Activated CD8-positive, alpha-beta memory T cell treated with anti-CD3 and anti-CD28 coated beads, Interleukin-2, amount 50 U/mL, for 48 hours (primary cell): ENCODE data around the gene GSTM2.
A peak's percentile ranks its signal among the peaks of the same experiment; 100 is the strongest.

ENCODE experiments used
- DNase-seq: peaks from one replicate; pipeline ENCODE4 v3.0.0-alpha.2; 2020

GSTM2 gene

GRCh38 chr1:109667452-109668122 is at the start of gene GSTM2:
Gene GSTM2 (plus strand): TSS chr1:109668057. CDS start chr1:109668116, 59 bp downstream.
- DNase-seq = peak; percentile 87

DNA sequence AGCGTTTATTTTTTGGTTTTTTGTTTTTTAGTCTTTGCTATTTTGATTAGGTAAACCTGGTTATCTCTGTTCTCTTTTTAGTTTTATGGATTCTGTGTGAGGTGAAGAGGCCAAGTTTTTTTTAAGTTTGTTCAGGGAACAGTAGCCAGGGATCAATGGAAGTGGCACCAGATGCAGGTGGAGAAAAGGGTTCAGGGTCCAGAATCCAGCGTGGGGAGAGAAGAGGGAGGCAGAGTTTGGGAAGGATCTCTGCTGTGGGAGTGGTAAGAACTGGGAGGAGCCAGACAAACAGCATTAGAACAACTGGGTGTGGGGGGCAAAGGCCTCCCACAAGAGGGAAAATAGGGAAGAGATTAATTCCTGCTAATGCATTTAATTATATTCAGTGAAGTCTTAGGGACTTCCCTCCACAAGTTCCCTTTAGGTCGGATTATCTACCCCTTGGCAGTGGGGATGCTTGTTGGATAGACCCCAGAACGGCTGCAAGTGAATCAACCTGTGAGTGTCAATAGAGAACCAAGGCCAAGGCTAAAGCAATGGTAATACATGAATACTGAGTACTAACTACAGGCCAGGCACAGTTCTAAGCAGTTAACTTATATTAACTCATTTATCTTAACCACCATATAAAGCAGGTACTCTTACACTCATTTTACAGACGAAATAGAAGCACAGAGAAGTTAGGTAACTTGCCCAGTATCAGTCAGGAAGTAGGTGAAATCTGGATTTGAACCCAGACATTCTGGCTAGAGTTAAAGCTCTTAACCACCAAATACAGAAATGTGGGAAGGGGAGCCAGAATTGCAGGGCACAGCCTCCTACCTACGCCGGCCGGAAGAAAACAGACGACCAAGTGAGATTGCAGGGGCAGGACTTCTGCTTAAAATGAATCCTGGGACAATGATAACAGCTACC is 48.9 kb upstream of the GSTM2 start:
- no peak for DNase-seq

DNA sequence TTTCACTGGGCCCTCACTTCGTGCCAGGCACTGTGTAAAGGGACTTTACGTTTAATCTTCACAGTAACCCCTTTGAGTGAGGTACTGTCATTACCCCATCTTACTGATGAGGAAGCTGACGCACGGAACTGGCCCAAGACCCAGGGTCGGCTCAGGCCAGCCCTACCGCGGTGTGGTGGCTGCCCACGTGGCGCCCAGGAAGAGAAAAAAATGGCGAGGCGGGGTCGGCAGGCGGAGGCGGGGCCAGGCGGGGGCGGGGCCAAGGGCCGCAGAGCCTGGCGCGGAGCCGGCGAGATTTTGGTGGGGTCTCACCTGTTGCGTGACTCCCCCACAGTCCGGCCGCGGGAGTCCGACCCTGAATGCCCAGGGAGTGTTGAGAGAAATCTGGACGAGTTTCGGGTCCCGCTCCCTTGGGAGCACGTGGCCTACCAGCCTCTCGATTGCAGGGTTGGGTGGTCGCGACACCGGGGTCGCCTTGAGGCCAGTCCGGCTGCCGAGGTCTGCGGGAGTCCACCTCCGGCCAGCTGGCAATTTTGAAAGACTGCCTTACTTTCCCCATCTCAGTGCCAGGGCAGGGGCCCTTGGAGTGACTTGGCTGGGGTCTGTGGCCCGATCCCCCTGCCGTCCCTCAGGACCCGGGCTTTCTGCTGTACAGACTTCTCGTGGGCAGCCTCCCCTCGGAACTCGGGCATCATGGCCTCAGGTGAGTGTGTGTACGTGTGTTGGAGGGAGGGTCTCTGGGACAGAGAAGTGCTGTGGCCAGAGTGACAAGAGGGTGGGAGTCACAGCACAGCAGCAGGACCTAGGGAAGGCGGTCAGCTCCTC is 48.1 kb upstream of the GSTM2 start, which contains the start of the genes AMPD2 and GNAT2:
AMPD2 (plus strand) TSS at position 262 of the 825 bp plus-strand sequence. CDS start 1,339 bp downstream, outside the sequence.
GNAT2 (minus strand) TSS at position 41 of the 825 bp plus-strand sequence. CDS start 6,746 bp downstream, outside the sequence.
- peak; percentile 90 for DNase-seq

DNA sequence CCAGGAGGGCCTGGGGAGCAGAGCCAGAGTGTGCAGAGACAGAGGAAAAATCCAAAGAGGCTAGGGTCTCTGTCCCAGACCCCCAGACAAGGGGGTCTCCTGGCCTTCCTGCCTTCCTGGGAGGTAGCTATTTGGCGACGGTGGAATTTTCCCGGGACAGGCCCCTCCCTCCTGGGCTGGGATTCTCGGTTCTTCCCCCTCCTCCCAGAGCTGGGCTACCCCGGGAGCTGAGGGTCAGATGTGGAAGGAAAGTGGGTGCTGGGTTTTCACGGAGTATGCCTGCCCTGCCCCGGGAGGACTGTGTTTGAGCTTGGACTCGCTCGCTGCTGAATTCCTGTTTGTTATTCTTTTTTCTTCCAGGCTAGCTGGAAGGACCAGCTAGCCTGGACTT is 47.5 kb upstream of the GSTM2 start:
- peak; percentile 68 for DNase-seq

- DNase-seq = peak; percentile 97
These were observed 47.0 kb upstream of the GSTM2 start for GRCh38 chr1:109620841-109621286.

DNA sequence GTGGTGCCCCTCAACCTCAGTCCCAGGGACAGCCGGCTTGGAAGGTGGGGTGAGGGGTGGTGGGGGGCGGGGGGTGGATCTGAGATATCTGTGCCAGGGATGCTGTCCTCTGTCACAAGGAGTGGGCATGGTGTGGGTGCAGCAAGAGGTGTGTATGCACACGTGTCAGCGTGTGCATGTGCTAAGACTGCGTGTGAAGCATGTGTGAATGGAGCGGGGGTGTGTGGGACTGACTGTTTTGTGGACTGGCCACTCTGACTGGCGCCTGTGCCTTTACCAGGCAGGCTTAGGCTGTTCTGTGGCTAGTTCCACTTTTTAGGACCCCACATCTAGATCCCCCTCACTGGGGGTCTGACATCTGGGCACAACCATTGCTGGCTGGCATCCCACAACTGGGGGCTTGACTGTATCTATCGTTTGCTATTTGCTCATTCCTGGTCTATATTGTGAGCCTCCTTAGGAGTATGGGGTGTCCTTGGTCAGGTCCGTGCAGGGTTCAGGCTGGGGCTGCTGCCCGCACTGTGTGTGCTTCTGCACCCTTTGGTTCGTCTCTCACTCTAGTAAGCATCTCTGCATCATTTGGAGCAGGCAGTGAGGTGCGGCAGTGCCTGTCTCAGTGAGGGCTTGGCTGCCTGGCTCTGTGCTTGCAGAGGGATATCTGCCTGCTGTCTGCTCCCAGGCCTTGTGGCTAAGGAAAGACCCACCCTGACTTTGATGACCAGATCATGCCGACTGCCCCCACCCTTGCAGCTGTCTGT is 46.3 kb upstream of the GSTM2 start:
- peak; percentile 56 for DNase-seq

DNA sequence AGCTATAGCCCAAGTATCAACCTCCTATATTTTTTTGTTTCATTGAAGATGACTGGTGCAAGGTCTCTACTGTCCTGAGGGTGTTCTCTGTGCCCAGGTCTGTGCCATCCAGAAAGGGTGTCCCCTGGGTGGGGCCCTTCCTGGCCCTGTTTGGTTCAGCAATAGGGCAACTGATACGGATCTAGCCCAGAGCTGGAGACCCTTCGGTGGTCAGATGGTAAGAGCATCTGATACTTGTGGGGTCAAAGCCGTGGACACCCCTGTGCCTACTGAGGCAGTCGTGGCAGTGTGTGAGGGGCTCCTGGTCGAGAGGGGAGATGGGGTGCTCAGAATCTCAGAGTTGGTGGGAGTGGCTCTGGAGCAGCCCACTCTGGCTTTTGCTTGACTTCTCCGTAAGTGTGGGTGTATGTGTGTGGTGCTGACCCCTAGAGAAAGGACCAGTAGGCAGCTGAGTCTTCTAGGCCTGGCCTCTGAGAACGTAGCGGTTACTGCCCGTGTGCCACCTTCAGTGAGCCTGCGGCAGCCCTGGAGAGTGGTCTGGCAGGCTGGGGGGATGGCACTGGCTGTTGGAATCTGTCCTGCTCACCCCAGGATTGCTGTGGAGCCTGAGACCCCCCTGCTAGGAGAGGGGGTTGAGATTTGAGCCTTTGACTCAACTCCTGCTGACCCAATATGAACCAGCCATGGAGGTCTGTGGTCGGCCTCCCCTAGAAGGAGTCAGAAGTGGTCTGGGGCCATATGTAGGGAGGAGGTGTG is 45.5 kb upstream of the GSTM2 start:
- DNase-seq = peak; percentile 50

GRCh38 chr1:109622895-109623294 is 45.0 kb upstream of the GSTM2 start:
- peak; percentile 52 for DNase-seq

- DNase-seq = peak; percentile 53
These were observed 44.2 kb upstream of the GSTM2 start for GRCh38 chr1:109623601-109624161.

DNA sequence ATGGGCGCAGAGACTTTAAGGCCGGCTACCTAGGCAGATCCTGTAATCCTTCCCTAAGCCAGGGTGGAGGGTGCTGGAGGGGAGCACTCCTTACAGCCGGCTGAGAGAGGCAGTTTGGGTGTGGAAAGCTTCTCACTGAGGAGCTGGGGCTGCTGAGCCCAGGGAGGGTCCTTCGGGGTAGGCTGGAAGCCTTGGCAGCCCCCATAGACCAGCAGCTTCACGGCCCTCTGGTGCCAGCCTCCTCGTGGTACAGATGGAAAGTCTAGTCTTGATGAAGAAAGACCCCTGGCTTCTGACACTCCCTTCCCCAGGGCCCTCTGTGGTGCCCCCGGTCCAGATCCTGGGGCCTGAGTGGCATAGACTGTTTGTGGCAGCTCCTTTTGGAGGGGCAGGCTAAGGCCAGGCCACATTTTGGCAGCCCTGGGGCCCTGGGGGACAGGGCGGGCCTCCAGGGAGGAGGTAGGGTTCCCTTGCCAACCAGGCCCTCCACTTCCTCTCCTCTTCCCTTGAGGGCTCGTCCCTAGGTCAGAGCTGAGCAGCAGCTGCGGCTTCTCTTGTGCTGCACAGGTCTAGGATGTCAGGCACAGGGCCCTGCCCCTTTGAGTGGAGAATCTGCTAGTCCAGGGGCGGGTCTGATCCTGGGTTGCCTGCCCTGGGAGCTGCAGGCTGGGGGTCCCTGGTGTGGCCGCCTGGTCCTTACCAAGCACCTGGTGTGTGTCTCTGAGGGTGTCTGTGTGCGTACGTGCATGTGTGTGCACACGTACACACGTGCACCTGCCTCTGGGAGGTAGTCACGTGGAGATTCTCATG is 43.5 kb upstream of the GSTM2 start:
- DNase-seq = peak; percentile 52

DNA sequence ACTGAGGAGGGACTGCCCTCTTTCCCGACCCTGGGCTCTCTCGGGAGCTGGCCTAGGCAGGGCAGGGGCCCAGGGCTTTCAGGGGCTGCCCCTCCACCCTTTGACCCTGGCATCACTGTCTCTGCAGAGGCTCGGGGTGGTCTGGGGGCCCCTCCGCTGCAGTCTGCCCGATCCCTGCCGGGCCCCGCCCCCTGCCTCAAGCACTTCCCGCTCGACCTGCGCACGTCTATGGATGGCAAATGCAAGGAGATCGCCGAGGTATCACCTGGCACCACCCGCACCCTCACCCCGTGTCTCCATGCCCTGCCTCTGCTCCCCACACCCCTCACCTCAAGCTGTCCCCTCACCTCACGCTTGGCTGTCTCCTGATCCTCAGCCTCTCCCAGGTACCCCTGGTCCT is 42.7 kb upstream of the GSTM2 start:
- no peak for DNase-seq

DNA sequence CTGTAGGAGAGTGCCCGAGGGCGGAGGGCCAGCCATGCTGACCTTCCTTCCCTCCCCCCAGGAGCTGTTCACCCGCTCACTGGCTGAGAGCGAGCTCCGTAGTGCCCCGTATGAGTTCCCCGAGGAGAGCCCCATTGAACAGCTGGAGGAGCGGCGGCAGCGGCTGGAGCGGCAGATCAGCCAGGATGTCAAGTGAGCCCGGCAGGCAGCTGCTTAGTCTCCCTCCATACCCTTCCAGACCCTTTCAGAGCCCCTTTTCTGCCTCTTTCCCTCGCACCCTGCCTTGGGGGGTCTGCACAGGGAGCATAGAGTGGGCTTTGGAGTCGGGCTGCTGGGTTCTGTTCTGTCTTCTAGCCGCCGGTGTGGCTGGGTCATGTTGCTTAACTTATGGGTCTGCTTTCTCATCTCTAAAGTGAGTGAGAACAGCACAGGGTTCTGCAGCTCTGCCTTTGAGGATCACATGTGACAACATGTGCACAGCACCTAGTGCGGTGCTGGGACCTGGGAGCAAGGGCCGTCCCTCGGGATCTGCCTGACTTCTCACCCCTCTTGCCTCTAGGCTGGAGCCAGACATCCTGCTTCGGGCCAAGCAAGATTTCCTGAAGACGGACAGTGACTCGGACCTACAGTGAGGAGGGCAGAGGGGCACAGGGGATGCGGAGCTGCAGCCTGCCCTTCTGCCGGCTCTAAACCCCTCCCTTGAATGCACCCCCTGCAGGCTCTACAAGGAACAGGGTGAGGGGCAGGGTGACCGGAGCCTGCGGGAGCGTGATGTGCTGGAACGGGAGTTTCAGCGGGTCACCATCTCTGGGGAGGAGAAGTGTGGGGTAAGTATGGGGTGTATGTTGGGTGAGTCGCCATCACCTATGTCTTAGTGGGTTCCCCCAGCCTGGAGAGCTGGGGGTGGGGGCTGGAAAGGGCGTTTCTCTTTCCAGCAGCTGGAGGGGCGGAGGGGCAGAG is 42.0 kb upstream of the GSTM2 start:
- DNase-seq = no peak

- no peak for DNase-seq
These were observed 41.0 kb upstream of the GSTM2 start for GRCh38 chr1:109626682-109627408.

DNA sequence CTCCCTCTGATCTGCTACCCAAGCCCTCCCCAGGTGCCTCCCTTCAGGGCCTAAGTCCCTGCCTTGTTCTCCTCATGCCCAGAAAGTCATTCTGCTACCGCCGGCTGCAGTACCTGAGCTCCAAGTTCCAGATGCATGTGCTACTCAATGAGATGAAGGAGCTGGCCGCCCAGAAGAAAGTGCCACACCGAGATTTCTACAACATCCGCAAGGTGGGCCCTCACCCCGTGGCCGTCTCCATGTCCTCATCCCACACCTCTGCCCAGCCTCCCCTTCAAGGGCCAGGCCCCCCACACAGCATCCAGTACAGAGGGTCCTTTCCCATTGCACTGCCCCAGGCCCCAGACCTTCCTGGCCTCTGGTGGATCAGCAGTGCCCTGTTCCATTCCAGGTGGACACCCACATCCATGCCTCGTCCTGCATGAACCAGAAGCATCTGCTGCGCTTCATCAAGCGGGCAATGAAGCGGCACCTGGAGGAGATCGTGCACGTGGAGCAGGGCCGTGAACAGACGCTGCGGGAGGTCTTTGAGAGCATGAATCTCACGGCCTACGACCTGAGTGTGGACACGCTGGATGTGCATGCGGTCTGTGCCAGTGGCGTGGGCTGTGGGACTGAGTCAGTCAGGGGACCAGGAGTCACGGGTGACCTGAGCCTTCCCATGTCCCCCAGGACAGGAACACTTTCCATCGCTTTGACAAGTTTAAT is 40.0 kb upstream of the GSTM2 start:
- no peak for DNase-seq

GRCh38 chr1:109628540-109629321 is 39.1 kb upstream of the GSTM2 start:
- DNase-seq = peak; percentile 53

GRCh38 chr1:109629372-109630030 is 38.4 kb upstream of the GSTM2 start:
- DNase-seq = no peak
